GM21423 (cell line): ENCODE data around the gene LIN37.
"Not testable (repeated sequence)": the region's sequence is repeated elsewhere in the genome, so short reads cannot be mapped to it uniquely, and the experiment has no call there.

Source experiments
- ATAC-seq: cut with Tn5 transposase; IDR thresholded peaks from one replicate; pipeline ENCODE4 v1.9.1; 2021; ENCODE audit warnings: mild to moderate bottlenecking, moderate library complexity; ENCODE audit not compliant: unreplicated experiment

The LIN37 gene

DNA sequence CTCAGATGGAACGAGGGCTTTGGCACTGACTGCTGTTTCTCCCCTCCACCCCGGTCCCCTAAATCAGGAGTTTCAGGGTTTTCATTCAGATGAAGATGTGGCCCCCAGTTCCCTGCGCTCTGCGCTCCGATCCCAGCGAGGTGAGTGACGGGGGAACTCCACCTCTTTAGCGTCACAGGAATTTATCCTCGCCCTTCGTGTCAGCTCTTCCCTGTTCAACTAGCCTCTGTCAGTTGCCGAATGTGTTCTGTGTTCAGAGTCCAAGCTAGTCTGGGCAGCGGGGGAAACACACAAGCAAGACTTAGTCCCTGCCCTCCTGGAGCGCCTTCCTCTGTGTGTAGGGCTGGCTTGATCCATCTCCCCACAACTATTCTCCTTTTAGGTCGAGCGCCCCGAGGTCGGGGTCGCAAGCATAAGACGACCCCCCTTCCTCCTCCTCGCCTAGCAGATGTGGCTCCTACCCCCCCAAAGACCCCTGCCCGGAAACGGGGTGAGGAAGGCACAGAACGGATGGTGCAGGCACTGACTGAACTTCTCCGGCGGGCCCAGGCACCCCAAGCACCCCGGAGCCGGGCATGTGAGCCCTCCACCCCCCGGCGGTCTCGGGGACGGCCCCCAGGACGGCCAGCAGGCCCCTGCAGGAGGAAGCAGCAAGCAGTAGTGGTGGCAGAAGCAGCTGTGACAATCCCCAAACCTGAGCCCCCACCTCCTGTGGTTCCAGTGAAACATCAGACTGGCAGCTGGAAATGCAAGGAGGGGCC lies 28.8 kb upstream of the LIN37 start:
- no peak for ATAC-seq

GRCh38 chr19:35720163-35720524 lies 28.2 kb upstream of the LIN37 start:
- ATAC-seq = no peak

- ATAC-seq = no peak
These were observed 27.7 kb upstream of the LIN37 start for GRCh38 chr19:35720648-35721047.

DNA sequence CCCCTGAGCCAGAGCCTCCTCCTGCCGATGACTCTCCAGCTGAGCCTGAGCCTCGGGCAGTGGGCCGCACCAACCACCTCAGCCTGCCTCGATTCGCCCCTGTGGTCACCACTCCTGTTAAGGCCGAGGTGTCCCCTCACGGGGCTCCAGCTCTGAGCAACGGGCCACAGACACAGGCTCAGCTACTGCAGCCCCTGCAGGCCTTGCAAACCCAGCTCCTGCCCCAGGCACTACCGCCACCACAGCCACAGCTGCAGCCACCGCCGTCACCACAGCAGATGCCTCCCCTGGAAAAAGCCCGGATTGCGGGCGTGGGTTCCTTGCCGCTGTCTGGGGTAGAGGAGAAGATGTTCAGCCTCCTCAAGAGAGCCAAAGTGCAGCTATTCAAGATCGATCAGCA lies 27.0 kb upstream of the LIN37 start:
- ATAC-seq = no peak

- ATAC-seq = no peak
These were observed 25.9 kb upstream of the LIN37 start for GRCh38 chr19:35722461-35722860.

DNA sequence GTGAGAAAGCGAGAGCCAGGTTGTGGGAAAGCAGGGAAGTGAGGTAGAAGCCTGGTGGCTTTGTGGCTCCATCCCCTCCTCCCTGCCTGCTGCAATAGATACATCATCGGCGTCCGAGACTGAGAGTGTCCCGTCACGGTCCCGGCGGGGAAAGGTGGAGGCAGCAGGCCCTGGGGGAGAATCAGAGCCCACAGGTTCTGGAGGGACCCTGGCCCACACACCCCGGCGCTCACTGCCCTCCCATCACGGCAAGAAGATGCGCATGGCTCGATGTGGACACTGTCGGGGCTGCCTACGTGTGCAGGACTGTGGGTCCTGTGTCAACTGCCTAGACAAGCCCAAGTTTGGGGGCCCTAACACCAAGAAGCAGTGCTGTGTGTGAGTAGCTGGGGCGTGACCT lies 25.5 kb upstream of the LIN37 start:
- ATAC-seq = no peak

GRCh38 chr19:35723671-35724070 lies 24.7 kb upstream of the LIN37 start:
- ATAC-seq = no peak

DNA sequence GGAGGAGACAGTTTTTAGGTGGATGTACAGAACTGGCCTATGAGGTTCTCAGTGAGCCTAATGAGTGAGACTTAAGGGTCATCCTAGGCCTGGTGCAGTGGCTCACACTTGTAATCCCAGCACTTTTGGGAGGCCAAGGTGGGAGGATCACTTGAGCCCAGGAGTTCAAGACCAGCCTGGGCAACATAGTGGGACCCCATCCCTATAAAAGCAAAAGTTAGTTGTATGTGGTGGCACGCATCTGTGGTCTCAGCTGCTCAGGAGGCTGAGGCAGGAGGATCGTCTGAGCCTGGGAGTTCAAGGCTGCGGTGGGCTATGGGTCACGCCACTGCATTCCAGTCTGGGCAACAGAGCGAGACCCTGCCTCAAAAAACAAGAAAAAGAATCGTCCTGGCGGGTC lies 24.2 kb upstream of the LIN37 start:
- not testable (repeated sequence) for ATAC-seq

GRCh38 chr19:35724560-35724959 lies 23.8 kb upstream of the LIN37 start:
- ATAC-seq = no peak

DNA sequence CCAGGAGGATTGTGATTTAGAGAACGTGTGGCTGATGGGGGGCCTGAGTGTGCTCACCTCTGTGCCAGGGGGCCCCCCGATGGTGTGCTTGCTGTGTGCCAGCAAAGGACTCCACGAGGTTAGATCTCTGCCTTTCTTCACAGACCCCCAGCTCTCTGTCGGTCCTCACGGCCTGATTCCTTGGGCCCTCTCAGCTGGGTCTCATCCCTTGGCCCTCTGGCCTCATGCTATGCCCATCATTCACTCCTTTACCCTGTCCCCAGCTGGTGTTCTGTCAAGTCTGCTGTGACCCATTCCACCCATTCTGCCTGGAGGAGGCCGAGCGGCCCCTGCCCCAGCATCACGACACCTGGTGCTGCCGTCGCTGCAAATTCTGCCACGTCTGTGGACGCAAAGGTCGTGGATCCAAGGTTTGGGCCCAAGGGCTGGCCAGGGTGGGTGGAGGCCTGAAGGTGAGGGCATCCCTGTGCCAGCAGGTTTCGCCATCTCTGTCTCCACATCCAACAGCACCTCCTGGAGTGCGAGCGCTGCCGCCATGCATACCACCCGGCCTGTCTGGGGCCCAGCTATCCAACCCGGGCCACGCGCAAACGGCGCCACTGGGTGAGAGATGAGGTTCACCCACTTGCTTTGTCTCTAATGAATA lies 23.0 kb upstream of the LIN37 start:
- no peak for ATAC-seq

- ATAC-seq = no peak
These were observed 21.1 kb upstream of the LIN37 start for GRCh38 chr19:35727053-35727955.

- ATAC-seq = no peak
These were observed 20.2 kb upstream of the LIN37 start for GRCh38 chr19:35727956-35728706.

DNA sequence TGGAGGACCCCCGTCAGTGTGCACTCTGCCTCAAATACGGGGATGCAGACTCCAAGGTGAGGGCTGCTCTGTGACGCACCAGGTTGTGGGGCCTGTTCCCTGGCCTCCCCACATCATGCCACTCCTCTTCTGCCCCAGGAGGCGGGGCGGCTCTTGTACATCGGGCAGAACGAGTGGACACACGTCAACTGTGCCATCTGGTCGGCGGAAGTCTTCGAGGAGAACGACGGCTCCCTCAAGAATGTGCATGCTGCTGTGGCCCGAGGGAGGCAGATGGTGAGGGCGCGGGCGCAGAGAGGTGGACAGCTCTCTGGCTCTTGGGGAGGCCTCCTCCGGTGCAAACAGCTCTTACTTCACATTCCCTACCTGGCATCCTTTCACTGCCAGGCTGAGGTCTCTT lies 19.4 kb upstream of the LIN37 start:
- ATAC-seq = no peak

- no peak for ATAC-seq
These were observed 18.6 kb upstream of the LIN37 start for GRCh38 chr19:35729763-35730162.

DNA sequence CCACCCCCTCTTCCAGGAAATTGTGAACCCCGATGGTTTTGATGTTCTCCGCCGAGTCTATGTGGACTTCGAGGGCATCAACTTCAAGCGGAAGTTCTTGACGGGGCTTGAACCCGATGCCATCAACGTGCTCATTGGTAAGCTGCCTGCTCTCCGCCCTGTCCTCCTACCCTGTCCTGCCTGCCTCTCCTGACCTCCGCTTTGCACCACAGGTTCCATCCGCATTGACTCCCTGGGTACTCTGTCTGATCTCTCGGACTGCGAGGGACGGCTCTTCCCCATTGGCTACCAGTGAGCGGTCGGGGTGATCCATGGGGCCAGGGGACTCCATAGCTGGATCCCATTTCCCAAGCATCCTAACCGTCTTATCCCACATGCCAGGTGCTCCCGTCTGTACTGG lies 18.1 kb upstream of the LIN37 start:
- no peak for ATAC-seq

GRCh38 chr19:35731353-35731752 lies 17.0 kb upstream of the LIN37 start:
- no peak for ATAC-seq

DNA sequence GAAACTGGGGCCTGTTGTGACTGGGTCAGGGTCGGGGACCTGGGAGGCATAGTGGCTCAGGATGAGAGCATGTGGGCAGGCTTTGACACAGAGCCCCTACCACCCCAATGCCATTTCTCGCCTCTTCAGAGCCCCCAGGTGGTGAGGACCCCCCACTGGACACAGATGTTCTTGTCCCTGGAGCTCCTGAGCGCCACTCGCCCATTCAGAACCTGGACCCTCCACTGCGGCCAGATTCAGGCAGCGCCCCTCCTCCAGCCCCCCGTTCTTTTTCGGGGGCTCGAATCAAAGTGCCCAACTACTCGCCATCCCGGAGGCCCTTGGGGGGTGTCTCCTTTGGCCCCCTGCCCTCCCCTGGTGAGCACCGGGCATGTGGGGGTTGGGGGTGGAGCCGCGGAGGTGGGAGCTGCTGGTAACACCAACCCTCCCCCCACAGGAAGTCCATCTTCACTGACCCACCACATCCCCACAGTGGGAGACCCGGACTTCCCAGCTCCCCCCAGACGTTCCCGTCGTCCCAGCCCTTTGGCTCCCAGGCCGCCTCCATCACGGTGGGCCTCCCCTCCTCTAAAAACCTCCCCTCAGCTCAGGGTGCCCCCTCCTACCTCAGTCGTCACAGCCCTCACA lies 16.5 kb upstream of the LIN37 start:
- no peak for ATAC-seq

DNA sequence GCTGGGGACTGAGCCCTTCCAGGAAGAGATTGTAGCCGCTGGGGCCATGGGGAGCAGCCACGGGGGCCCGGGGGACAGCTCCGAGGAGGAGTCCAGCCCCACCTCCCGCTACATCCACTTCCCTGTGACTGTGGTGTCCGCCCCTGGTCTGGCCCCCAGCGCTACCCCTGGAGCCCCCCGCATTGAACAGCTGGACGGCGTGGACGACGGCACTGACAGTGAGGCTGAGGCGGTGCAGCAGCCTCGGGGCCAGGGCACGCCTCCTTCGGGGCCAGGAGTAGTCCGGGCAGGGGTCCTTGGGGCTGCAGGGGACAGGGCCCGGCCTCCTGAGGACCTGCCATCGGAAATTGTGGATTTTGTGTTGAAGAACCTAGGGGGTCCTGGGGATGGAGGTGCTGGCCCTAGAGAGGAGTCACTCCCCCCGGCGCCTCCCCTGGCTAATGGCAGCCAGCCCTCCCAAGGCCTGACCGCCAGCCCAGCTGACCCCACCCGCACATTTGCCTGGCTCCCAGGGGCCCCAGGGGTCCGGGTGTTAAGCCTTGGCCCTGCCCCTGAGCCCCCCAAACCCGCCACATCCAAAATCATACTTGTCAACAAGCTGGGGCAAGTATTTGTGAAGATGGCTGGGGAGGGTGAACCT lies 15.7 kb upstream of the LIN37 start:
- ATAC-seq = no peak

DNA sequence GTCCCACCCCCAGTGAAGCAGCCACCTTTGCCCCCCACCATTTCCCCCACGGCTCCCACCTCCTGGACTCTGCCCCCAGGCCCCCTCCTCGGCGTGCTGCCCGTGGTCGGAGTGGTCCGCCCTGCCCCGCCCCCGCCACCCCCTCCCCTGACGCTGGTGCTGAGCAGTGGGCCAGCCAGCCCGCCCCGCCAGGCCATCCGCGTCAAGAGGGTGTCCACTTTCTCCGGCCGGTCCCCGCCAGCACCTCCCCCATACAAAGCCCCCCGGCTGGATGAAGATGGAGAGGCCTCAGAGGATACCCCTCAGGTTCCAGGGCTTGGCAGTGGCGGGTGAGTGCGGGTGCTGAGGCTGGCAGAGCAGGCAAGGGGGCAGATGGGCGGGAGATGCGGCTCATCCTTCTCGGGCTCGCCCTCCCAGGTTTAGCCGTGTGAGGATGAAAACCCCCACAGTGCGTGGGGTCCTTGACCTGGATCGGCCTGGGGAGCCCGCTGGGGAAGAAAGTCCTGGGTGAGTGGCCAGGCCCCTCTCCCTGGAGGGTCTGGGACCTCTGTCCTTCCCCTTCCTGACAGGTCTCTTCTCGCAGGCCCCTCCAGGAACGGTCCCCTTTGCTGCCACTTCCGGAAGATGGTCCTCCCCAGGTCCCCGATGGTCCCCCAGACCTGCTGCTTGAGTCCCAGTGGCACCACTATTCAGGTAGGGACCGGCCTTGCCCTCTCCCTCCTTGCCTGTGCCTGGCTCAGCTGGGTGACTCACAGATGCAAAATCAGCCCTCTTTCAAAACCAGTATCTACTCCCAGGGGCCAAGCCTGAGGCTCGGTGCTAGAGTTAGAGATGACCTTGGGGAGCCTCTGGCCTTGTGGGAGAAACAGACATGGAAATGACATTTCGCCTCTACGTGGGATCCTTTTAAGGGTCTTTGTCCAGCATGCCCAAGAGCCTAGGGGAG lies 14.9 kb upstream of the LIN37 start:
- no peak for ATAC-seq
